Inferior parietal cortex (tissue), 1 donor: ENCODE measurements around the gene PLD6.
"Not testable (repeated sequence)": the region's sequence is repeated elsewhere in the genome, so short reads cannot be mapped to it uniquely, and the experiment has no call there.

ENCODE experiments used
- DNase-seq: peaks from one replicate; pipeline ENCODE4 v3.0.0-alpha.2; 2016; ENCODE audit errors: extremely low spot score

PLD6 gene

DNA sequence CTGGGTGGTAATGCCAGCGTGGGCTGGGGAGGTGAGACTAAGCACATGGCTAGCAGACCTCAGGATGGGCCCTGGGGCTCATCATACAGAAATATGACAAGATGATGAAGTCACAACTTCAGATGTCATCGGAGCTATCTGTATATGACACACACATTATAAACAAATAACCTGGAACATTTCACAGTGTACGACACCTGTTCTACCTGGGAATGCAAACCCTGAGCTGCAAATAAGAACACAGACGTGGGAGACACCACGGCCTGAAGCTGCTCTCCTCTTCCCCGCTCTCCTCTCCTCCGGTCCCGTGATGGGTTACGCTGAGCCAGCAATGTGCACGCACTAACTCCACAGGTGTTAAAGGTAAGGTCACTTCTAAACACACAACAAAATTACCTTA lies 4.9 kb downstream of the PLD6 start:
- no peak for DNase-seq

DNA sequence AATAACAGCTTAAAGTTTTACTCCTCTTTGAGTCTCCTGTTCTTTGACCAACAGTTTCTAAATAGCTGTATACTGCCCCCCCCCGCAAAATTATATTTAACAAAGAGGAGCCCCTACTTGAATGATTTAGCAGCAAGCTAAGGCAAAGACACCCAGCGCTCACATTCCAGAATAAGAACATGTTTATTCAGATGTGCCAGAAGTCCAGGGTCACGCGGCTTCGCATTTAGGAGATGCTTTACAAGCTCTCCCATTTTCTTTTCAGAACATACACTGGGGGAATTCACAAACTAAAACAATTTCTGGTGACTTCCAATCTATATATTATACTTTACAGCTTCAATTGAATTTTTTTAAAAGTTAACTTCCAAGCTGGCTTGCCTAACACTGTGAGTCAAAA lies 5.3 kb downstream of the PLD6 start:
- DNase-seq: no peak

DNA sequence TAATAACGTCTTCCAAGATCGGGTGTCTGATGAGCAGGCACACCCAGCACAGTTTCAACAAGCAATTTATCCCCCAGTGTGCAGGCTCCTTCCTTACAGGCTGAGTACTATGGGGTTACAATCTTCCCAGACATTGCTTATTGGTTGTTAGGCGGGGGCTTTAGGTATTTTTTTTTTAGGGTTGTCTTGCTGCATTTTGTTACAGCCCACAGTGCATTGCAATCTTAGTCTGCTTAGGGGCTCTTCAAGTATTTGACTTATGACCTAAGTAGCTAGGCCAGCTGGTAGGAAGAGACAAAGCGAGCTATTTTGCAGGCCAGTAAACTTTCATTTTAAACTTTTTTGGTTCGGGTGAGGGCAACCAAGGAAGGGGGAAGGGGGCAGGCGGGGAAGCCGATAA lies 5.8 kb downstream of the PLD6 start:
- DNase-seq: no peak

DNA sequence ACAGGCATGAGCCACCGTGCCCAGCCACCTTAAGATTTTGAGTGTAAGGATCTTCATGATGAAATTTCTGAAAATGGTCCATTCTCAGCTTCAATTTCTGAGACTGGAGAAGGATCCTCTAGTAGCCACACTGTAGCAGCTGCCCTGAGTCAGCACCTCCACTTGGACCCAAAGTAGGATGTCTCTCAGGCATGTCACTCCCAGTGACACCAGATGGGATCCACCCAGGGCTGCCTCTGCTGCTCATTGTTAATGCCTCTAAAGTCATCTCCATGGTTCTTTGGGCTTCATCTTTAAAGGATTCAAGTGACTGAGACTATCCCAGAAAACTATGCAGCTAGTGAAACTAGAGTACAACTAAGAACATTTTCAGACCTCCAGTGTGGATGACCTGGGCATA lies 7.9 kb downstream of the PLD6 start:
- DNase-seq: no peak

DNA sequence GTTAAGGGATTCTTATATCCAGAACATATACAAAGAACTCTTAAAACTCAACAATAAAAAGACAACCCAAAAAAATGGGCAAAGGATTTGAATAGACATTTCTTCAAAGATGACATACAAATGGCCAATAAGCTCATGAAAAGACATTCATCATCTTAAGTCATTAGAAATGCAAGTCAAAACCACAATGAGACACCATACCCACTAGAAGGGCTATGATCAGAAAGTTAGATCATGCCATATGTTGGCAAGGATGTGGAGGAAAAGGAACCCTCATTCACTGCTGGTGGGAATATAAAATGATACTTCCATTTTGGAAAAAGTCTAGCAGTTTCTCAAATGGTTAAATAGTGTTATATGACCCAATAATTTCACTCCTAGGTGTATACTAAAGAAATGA lies 9.4 kb downstream of the PLD6 start:
- no peak for DNase-seq

DNA sequence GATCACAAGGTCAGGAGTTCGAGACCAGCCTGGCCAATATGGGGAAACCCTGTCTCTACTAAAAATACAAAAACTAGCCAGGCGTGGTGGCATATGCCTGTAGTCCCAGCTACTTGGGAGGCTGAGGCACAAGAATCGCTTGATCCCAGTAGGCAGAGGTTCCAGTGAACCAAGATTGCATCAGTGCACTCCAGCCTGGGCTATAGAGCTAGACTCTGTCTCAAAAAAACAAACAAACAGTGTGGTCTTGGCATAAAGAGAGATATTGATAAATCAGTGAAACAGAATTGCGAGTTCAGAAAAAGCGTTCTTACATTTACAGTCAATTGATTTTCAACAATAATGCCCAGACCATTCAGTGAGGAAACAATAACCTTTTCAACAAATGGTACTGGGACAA lies 10.7 kb downstream of the PLD6 start:
- DNase-seq: not testable (repeated sequence)

DNA sequence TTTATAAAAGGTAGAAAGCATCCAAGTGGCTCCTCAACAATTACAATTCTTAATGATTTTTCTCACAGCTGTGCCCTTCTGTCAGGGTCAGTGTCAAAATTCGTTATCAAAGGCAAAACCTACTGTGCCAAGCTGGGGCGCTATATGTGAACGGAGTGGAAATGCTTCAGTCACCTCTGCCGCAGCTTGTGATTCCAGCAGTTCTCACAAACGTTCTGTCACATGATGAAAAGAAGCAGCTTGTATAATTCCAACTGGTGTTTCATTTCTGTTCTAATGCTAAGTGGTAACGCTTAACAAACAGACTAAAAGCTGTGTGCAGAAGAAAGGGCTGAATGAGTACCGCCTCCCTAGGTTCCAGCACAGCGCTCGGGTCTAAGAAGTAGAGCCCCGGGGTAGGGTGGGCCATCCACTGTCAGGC lies 14.2 kb downstream of the PLD6 start:
- no peak for DNase-seq

DNA sequence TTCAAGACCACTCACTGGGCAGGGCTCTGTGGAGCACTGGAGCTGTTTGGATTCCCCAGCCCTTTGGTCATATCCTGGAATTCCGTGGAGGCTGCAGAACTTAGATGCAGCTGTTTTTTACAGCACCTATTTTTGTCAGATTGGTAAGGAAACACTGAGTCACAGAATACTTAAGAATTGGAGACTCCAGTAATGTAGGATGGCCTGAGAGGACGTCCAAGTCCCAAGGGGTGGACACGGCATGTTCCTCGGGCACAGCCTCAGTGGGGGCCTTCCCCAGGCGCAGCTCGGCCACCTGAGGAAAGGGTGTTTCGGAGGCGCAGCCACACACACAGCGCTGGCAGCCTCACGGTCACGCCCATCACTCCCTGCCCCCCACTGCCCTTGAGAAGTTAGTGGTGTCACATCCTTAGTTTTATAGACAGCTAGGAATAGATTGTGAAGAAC lies 14.8 kb downstream of the PLD6 start:
- no peak for DNase-seq

DNA sequence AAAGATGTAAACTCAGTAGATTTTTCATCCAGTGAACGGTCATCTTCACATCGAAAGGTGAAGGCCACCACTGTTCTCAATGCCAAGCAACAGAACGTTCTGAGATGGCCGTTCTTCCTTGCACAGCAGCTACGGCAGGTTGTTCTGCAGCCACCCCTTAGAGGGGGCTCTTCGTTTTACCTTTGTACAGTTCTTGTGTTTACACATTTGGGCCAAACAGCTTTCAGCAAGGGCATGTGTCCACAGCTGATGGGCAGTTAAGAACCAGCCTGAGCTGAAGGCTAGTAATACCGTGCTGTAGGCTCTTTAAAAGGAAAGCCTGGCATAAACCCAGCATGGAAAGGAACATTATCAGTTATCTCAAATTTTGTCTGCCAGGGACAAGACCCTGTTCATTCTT lies 15.9 kb downstream of the PLD6 start:
- no peak for DNase-seq

DNA sequence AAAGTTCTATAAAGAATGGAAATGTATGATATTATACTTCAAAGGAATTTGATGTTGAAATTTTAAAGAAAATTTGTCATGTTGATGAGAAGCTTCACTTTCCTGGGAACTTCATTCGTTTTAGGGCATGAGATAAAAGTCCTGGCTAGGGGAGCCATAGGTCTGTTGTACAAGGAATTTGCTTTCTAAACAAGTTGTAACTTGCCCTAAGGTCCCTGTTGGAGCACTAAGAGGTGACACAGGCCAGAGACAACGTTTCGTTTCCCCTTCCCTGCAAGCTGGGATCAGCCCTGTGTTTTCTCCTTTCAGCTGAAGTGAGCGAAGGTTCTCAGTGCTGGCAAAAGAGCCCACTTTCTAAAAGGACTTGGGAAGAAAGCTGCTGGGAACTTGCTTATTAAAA lies 16.6 kb downstream of the PLD6 start:
- no peak for DNase-seq

DNA sequence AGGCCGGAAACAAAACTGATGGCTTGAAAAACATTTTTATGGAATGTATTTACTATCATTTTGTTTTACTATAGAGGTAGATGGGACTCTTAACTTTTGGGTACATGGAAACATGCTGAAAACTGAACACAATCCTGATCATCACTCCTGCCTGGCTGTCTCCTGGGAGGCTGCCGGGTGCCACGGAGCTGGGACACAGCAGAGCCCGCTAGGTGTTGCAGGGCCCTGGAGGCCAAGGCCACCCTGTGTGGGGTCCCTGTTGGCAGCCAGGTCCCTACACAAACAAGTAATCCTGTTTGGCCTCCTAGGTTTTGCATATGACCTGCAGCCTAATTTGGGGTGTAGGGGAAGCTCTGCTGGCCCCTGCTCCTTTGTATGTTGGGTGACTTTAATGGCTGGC lies 17.5 kb downstream of the PLD6 start:
- no peak for DNase-seq

DNA sequence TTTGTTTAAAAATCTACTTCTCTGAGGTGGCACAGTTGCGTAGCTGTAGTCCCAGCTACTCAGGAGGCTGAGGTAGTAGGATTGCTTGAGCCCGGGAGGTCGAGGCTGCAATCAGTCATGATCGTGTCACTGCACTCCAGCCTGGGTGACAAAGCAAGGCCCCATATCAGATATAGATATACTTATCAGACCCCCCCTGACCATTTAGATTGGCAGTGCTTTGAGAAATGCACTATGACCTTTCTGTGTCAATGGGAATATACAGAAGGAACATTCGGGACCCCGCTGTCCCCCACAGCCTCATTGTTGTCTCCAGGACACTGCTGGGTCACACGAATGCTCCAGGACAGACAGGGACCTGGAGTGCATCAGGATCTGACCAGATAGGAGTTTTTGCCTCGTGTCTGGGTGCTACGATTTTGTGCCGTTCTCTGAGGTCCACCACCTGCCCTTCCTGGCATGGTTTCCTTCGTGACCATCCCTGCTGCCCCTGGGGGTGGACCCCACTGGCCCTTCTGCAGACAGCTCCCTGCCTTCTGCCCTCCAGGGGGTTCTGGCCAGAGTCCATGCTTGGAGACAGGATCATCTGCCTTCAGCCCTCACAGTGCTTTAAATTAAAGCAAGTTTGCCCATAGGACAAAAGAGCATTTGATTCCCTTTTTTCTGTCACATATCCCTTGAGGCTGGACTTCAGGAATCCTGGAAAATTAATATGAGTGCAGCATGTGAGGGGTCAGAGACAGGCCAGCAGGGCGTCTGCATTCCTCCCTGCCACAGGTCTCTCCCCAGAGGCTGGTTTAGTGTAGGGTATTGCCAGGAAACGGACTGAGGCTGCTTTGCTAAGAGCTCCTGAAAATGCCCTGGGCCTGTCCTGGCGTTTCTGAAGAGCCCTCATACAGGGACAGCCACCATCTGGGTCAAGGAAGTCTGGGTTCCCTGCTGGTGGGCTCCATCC lies 19.3 kb downstream of the PLD6 start:
- DNase-seq: no peak

DNA sequence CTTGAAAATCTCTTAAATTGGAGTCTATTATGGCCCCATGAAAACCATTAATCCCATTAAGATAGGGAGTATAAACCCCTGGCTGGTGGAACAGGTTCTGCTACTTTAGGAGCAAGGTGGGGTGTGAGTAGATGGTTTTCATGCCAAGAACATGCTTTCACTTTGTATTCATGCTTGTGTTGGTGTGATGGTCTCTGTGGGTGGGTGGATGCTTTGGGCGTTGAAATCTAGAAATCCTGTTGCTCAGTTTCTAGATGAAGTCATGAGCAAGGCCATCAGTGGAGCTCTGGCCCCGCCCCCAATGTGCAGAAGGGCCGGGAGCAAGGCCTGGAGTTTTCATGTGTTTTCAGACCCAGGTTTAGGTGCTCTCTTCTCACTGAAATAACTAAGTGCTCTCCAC lies 20.1 kb downstream of the PLD6 start:
- DNase-seq: no peak

DNA sequence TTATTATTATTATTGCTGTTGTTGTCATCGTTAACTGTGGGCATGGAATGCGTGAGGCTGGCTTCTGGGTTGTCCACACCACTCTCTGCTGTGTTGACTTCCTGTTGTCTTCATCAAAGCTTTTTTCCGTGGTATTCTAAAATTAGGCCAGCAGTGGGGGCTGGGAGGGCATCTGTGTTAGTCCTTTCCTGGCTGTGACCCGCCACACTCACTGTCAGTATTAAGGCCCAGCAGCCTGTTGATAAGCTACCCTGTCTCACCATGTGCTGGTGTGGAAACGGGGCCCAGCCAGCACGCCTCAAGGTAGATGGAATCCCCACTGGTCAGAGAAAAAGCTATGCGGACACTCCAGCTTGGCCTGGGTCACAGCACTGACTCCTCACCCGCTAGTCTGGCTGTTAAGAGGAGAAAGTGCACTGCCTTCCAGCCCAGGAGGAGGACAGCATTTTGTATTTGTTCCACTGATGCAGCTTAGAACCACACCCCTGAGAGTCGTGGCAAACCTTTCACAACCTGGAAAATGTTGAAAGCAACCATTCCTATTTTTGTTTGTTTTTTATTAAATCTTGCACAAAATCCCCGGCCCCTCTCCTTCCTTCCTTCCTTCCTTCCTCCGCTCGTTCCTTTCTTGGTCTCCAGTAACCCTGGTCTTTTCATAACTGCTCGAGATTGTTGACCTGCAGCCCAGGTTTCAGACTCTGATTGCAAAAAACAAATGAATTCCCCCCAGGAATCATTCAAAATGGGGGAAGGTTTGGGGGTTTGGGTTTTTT lies 21.0 kb downstream of the PLD6 start:
- DNase-seq: not testable (repeated sequence)

DNA sequence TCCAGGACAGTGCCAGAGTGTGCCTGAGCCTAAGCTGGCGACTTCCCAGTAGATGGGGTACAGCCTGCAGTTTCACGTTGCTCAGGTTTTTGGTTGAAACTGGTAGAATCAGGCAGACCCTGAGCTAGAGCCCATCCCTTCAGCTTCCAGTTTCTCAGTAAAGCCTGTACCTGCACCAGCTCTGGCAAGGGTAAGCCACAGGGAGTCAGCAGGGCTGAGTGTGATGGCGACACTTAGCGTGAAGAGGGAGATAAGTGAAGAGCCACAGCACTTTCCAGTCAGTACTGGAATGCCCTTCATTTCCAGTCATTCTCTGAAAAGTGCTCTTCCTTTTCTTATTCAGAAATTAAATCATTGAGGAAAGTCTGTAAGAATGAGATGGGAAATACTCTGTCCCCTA lies 22.4 kb downstream of the PLD6 start:
- no peak for DNase-seq

DNA sequence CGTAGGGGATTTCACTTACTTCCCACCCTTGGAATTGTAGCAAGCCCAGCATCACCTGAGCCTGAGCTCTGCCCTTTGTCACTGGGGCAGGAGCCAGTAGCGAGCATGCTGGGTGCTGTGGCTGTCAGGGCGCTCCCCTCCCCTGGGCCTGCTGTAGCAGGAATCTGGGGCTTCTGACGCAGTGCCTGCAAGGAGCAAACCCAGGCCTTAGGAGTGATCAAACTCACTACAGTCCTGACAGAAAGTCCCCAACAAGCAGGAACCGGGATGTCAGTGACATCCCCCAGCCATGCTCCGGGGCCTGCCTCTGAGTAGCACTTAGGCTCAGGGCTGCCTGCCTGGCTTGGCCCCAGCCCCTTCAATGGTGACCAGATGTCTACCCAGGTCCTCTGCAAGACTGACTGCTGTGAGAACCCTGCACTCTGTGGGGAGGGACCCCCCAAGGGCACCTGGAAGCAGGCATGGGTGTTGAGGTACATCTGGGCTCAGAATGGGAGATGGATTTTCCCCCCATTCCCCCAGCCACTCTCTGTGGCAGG lies 23.5 kb downstream of the PLD6 start:
- DNase-seq: no peak

DNA sequence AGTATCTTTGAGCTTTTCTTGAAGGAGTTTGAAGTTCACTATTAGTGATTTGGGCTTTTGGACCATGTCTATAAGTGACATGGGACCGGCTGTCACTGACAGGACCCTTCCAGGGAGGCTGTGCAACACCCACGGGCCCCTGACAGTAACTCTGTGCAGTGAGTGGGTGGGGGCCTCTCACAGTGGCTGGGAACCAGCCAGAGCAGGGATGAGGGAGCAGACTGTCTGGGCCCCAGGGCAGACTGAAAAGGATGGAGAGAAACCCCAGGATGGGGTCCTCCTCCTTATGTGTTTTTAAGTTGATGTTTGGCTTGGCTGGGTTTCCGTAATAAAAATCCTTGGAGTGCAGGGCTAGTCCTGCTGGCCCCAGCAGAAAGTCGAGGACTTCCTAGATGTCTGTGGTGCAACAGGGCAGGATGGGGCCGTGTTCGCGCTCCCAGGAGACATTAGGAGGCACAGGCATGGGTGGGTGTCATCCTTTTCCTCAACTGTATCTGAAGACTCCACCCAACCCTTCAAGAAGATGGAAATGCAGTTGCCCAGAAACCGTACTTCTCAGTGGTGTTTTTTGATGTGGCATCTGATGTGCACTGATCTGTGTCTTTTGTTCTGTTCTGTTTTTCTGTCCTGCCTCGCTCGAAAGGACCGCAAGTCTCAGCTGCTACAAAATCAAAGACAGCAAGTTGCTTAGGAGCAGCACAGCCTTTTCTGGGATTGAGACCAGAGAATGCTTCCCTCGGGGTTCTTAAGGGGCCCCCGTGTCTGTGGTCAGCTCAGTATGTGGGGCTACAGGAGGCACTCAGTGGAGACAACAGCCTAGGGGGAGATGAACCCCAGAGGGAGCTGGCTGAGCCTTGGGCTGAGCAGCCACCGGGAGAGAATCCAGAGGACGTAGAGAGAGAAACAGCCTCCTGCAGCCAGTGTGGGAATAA lies 24.2 kb downstream of the PLD6 start:
- no peak for DNase-seq

DNA sequence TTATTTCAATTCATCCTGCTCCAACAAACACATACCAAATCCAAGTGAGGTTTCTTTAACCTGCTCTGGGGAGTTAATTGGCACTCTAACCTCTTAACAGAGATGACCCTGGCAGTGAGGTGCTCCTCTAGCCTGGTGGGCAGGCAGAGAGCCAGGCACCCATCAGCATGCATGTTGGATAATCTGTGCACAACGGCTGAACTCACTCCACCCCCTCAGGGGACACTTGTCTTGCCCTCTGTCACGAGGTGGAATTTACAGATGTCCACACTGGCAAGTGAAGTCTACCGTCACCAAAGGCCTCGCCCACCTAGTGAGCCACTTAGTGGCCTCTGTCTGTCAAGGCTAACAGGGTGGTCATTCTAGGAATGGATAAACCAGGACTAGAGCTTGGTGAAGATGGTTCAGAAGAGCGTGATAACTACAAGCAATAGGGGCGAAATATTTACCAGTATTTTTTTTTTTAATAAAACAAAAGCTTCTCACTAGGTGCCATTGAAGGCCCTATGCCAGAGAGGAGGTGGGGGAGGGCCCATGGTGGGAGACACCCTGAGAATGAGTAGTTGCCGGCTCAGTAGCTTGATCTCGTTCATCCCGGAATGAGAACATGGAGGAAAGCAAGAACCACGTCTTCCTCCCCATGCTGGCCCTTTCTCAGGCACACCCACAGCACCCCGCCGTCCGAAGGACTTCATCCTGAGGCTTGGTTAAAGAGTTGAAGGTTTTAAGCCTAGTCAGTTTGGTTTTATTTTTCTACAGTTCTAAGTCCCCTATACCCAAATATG lies 25.2 kb downstream of the PLD6 start:
- no peak for DNase-seq

DNA sequence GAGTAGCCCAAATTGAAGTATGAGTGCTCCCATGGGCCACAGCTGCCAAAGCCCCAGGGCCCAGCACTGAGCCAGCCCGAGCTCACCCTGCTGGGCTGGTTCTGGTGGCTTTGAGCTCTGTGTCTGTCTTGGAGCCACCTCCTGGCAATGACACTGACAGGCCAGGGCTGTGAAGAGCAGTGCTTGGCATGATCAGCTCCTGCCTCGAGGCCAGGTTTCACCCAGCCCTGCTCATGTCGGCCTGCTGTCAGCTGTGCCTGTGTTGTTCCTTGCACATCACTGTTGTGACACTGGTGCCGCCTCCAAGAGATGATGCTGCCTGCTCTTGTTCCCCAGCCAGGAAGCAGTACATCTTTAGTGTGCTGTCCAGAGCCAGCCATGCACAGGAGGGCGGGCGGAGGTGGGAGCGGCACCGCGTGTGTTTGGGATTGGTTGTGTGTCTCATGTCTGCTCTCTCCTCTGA lies 26.0 kb downstream of the PLD6 start:
- DNase-seq: no peak

DNA sequence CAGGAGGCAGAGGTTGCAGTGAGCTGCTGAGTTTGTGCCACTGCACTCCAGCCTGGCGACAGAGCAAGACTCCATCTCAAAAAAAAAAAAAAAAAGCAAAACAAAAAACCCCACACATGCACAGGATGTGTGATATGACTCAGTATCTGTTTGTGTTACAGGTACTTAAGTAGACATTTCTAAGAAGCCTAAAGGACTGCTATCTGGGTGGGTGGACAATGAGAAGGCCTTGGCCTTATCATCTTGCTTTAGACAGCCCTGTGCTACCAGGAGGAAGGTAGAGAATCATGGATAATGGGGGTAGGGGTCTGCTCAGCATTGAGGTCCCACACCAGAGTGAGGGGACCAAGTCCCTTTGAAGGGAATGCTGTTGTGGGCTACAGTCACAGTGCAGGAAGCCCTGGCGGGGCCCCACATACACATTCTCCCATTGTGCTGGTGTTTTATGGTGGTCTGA lies 26.7 kb downstream of the PLD6 start:
- DNase-seq: no peak

DNA sequence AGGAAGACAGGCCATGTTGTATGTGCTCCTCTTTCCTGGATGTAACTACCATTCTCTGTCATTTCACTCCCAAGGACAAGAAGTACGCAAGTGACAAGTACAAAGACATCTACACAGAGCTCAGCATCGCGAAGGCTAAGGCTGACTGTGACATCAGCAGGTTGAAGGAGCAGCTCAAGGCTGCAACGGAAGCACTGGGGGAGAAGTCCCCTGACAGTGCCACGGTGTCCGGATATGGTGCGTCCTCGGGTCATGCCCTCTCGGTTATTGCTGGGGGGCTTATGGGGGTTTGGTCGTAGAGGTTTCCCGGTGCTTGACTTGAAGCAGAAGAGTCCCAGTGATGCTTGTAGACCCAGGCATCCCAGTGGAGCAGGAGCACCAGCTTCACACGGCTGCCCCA lies 29.0 kb downstream of the PLD6 start:
- DNase-seq: no peak
